ENCODE results near the gene SEZ6. TPM values are rescaled to one million over a fixed set of nuclear protein-coding genes. Genes with fewer than 3 reads are reported as not detected.

SEZ6 gene
- total and polyA plus RNA-seq, 11 donors = 0.25 TPM; not detected in 10

GRCh38 chr17:28941251-28941650 lies 64.6 kb downstream of the SEZ6 start:
- Histone ChIP-seq H3K4me1 (peaks cover 8 to 90% (median 80%) of the 10 kb centered on the region in 12 donors), H3K4me3 (no peak overlapping the region), H3K36me3 (peaks cover 0 to 21% (median 13%) of the 10 kb centered on the region in 9 donors), H3K27me3 (no peaks in the 10 kb centered on the region), H3K9me3 (no peaks in the 10 kb centered on the region), H3K27ac (peak overlapping the region in 8 of 12 donors; percentile 0 to 69 (median 33))
- TF ChIP-seq CTCF (IDR thresholded peaks at IDR 0.05) (no peak), POLR2A (IDR thresholded peaks at IDR 0.05) (no peak)
- WGBS, 4 donors = 72 to 94% (median 84%) methylated on average over 1 of the region's 1 CpG
- intact Hi-C loops (cut with DNase I) = loop anchor here in 2 of 10 donors (10.0 kb wide), 3 partner anchors 176 to 606 kb away; partner anchors contain the start of genes IFT20 (in 1 of the 2), NUFIP2 (in 1 of the 2) and TNFAIP1 (in 1 of the 2)
- no peak for ATAC-seq
- no peak for DNase-seq

GRCh38 chr17:28940675-28941074 lies 65.2 kb downstream of the SEZ6 start:
- Histone ChIP-seq H3K4me1 (peaks cover 8 to 90% (median 78%) of the 10 kb centered on the region in 12 donors), H3K4me3 (no peak overlapping the region), H3K36me3 (peaks cover 0 to 21% (median 13%) of the 10 kb centered on the region in 9 donors), H3K27ac (peak overlapping the region; percentile 0 to 69 (median 33)), H3K9me3 (no peaks in the 10 kb centered on the region), H3K27me3 (no peaks in the 10 kb centered on the region)
- peak; percentile 70 to 82 (median 74) for ATAC-seq
- DNase-seq = peak in 2 of 5 donors; percentile 68 to 78
- intact Hi-C loops (cut with DNase I) = loop anchor here in 2 of 10 donors (10.0 kb wide), 3 partner anchors 176 to 606 kb away; partner anchors contain the start of genes IFT20 (in 1 of the 2), NUFIP2 (in 1 of the 2) and TNFAIP1 (in 1 of the 2)
- no peak for TF ChIP-seq POLR2A (IDR thresholded peaks at IDR 0.05)
- no peak for TF ChIP-seq CTCF (IDR thresholded peaks at IDR 0.05)
- 8 to 19% (median 12%) methylated on average over 3 of the region's 3 CpGs for WGBS, 4 donors

DNA sequence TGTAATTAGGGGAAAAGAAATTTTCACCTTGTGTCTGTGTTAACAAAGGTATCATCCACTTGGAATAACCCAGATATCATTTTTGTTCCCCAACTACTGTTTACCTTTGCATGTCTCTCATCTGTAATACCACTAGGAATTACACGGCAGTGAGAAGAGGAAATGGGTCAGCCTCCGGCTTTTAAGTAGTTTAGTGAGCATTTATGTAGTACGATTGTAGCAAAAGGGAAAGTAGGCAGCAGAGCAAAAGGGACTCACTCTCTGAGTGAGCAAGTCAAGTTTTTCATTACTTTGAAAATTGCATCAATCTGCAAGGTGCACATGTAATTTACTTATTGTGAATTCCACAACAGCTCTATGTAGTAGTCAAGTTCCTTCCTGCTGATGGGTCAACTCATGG lies 65.7 kb downstream of the SEZ6 start:
- DNase-seq = no peak
- peak overlapping the region; percentile 0 to 69 (median 30) for H3K27ac ChIP-seq

More for the DNA sequence above, 65.7 kb downstream of the SEZ6 start:
- Histone ChIP-seq H3K4me1 (peaks cover 8 to 90% (median 76%) of the 10 kb centered on the region in 12 donors), H3K9me3 (no peaks in the 10 kb centered on the region), H3K4me3 (no peak overlapping the region), H3K27me3 (no peaks in the 10 kb centered on the region), H3K36me3 (peaks cover 0 to 21% (median 13%) of the 10 kb centered on the region in 9 donors)
- intact Hi-C loops (cut with DNase I) = loop anchor here in 2 of 10 donors (10.0 kb wide), 3 partner anchors 175 to 605 kb away; partner anchors contain the start of genes IFT20 (in 1 of the 2), NUFIP2 (in 1 of the 2) and TNFAIP1 (in 1 of the 2)
- no peak for ATAC-seq
- 35 to 65% (median 48%) methylated on average over 3 of the region's 3 CpGs for WGBS, 4 donors
- TF ChIP-seq CTCF (IDR thresholded peaks at IDR 0.05) (no peak), POLR2A (IDR thresholded peaks at IDR 0.05) (no peak)

Measured in heart left ventricle (tissue), 16 donors.